COR-L47 (cell line): Measurements from ENCODE around the gene MKRN3.

Experiments used
- DNase-seq: peaks from one replicate; lab custom pipeline; 2025; lab: John Stamatoyannopoulos, UW

The MKRN3 gene

DNA sequence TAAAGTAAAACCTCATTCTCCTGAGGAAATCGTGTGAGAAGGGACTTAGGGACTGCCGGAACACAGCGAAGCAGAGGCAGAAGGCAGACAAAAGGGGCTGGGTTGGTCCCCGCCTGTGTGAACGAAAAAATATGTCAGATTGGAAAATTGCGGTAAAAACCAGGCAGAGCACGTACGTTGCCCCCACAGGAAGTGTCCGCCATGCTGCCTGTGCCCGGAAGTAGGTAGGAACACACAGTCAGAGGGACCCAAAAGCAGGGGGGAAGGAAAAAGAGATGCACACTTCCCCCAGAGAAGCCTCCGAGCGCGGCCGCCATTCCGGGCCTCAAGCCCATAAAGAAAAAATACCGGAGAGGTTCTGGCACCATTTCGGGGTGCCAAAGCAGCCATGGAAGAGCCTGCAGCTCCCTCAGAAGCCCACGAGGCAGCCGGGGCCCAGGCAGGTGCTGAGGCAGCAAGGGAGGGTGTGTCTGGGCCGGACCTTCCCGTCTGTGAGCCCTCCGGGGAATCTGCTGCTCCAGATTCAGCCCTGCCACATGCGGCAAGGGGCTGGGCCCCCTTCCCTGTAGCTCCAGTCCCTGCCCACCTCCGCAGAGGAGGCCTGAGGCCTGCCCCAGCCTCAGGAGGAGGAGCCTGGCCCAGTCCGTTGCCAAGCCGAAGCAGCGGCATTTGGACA lies at the start of gene MKRN3:
TSS of gene MKRN3 (plus strand) at position 280 of the 676 bp plus-strand sequence. CDS start at position 389, 109 bp downstream.
- DNase-seq, result peak; percentile 80

DNA sequence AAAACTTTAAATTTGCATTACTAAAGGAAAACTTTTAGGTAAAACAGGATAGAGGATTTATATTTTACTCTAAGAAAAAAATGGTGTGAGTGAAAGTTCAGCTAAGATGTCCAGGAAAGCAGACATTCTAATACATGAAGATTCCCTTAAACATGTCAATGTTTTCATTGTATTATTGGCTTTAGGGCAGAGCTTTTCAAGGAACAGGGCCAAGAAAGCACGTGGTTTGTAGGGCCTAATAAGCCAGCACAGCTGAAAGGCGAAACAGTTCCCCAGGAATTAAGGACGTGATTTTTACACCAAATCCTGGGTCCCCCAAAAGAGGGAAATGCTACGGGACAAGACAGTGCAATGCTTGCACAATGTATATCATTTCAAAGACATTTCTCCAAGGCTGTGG lies 48.6 kb upstream of the MKRN3 start:
- DNase-seq, result no peak

- no peak for DNase-seq
Observed at GRCh38 chr15:23518104-23518503, 47.4 kb upstream of the MKRN3 start.

GRCh38 chr15:23524816-23525215 lies 40.7 kb upstream of the MKRN3 start:
- DNase-seq, result no peak

DNA sequence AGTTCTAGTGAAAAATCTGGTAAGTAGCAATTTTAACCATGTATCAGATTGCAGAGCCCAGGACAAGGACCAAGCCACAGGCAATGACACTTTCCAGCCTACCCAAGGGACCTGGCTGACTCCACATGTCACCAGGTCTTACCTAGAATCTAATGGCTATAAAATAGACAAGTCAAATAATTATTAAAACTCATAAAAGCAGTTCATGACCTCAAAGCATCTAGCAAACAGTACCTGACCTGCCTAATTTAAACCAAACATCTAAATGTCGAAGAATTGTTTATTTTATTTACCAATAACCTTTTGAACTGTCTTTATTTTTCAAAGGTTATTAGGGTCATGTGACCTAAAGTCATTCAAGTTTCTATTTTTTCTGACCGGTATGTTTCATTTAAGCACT lies 35.6 kb upstream of the MKRN3 start:
- no peak for DNase-seq

DNA sequence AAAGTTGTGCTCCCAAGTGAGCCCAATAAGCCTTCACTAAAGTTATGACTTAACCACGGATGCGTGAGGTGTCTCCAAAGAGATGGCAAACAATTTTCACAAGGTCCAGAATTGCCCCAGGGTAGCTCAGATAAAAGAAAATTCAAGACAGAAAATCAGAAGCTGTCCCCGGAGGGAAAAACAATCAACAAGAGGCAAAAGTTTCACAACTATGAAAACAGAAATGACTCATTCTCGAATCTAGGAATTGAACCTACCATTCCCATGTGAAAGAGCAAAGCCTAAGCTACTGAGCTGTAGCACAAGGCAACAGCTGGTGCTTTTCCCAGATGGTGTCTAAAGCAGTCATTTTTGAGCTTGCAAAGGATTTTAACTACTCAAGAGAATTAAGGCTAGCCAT lies 33.5 kb upstream of the MKRN3 start:
- DNase-seq, result no peak

- DNase-seq, result no peak
Observed at GRCh38 chr15:23536659-23537058, 28.8 kb upstream of the MKRN3 start.

DNA sequence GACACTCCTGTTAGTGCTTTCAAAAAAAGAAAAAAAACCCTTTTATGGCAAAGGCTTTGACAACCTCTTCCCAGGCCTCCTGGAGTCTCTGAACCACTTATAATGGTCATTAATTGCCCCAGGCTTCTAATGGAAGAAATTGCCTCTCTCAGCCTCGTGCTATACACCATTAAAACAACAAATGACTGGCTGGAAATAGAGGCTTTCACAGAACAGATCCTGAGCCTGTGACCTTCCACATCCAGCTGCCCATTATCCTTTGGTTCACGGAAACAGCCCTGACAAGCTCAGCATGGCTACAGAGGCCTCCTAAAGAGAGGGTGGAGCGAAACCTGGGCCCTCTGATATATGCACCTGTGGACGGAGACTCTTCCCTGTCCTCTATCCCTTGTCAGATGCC lies 26.8 kb upstream of the MKRN3 start:
- DNase-seq, result no peak

GRCh38 chr15:23539892-23540291 lies 25.6 kb upstream of the MKRN3 start:
- no peak for DNase-seq

DNA sequence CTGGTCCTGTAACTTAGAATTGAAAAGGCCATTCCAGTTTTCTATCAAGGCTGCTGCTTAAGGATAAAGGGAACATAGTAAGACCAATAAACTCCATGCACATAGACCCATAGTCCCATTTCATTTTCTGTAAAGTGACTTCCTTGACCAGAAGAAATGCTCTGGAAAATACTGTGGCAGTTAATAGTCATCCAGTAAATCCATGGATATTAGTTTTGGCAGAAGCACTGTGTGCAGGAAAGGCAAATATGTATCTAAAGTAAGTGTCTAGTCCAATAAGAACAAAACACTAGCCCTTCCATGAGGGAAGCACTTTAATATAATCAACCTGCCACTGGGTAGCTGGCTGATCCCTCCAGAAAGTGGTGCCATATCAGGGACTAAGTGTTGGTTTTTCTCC lies 19.3 kb upstream of the MKRN3 start:
- DNase-seq, result no peak

GRCh38 chr15:23548071-23548470 lies 17.4 kb upstream of the MKRN3 start:
- DNase-seq, result no peak

DNA sequence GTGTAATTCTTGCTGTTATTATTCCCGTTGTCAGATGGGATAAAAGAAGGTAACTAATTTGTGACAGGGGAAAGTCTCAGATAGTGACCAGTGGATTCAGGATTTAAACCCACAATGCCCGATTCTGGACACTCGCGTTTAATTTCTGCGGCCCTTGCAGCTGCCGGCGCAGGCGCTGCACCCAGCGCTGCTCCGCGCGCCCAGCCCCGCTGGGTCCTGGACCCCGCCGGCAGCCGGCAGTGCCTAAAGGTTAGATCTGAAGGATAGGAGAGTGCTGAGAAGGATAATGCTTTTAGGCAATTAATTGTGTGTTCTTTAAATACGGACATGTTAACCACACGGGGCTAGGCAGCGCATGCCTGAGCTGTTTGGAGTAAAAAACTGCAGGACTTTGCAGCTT lies 3.6 kb upstream of the MKRN3 start:
- no peak for DNase-seq

DNA sequence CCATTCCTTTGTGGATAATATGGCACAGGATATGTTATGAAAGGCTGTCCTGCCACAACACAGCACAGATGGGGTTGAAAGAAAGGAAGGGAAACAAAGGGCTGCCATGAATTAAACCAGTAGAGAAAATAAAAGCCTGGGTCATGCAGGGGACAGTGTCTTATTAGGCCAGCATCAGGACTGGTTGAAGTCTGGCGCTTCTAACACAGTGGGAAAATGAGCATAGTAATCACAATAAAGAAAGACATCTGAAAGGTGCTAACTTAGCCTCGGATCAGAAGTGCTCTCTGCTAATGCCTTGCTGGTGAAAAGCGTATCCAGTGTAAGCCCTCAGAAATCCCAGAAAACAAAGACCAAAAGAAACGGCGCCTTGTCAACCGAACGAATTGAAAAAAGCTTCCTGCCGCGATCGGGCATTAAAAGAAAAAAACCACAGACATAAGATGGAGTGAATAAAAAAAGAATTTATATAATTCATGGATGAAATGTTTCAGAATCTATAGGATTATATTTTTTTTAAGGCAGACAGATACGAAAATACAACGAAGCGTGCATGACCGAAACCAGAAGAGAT lies 566 bp upstream of the MKRN3 start:
- peak; percentile 28 for DNase-seq

GRCh38 chr15:23566071-23566554 lies 639 bp downstream of the MKRN3 start:
- peak; percentile 87 for DNase-seq

GRCh38 chr15:23566651-23567050 lies 1.2 kb downstream of the MKRN3 start:
- no peak for DNase-seq

DNA sequence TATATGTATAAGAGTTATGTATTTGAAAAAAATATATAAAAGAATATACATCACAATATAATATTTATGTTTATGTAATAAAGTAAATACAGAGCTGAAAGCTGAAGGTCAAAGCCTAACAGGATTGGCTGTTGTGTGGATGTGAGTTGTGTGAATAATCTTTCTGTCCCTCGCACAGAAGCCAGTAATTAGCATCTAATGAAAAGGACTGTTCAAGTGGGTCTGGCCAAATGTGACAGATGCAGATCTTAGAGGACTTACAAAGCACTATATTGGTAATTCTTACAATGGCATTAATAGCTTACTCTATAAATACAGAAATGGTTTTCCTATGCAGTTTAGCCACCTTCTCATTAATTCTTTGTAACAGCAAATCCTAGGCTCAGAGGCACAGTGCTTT lies 2.4 kb downstream of the MKRN3 start:
- DNase-seq, result peak; percentile 18

- no peak for DNase-seq
Observed at GRCh38 chr15:23569151-23569925, 3.9 kb downstream of the MKRN3 start.

GRCh38 chr15:23570486-23570885 lies 5.0 kb downstream of the MKRN3 start:
- no peak for DNase-seq

GRCh38 chr15:23572844-23573243 lies 7.4 kb downstream of the MKRN3 start:
- no peak for DNase-seq

GRCh38 chr15:23574742-23575141 lies 9.3 kb downstream of the MKRN3 start:
- DNase-seq, result no peak

DNA sequence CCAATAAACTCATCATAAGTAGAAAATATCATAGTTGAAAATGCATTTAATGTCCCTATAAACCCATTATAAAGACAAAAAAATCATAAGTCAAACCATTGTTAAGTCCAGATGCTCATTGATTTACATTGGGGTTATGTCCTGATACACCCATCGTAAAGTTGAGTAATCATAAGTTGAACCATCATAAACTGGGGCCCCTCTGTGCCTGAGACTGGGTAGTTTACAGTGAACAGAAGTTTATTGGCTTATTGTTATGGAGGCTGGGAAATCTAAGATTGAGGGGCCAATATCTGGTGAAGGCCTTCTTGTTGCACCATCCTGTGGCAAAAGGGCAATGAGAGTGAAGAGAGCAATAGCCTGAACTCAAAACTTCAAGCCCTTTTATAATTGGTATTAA lies 10.6 kb downstream of the MKRN3 start:
- no peak for DNase-seq

- DNase-seq, result no peak
Observed at GRCh38 chr15:23578521-23579150, 13.2 kb downstream of the MKRN3 start.

- DNase-seq, result no peak
Observed at GRCh38 chr15:23588268-23588667, 22.8 kb downstream of the MKRN3 start.
